ENCODE results near the gene ZCCHC2. TPM values are rescaled to one million over a fixed set of nuclear protein-coding genes. Genes with fewer than 3 reads are reported as not detected.

ZCCHC2 gene
- total RNA-seq, 1 experiment from 2014 or later = 12.4 TPM

GRCh38 chr18:62510789-62511188, 12.0 kb upstream of the ZCCHC2 start:
- Histone ChIP-seq H3K56ac (ENCODE audit: insufficient read length, low read depth, low read length) (no peak overlapping the region), H2BK20ac (ENCODE audit: low read depth, low read length, poor library complexity, severe bottlenecking) (no peak overlapping the region), H4K91ac (ENCODE audit: insufficient read length, low read depth, low read length) (no peak overlapping the region), H2AK5ac (ENCODE audit: insufficient read length, low read length) (no peak overlapping the region), H3K79me1 (ENCODE audit: insufficient read depth, low read depth, low read length, poor library complexity, severe bottlenecking) (no peaks in the 10 kb centered on the region), H3K18ac (ENCODE audit: insufficient read length, low read depth, low read length) (no peak overlapping the region), H4K8ac (replicated peaks; ENCODE audit: insufficient read length, low read depth, low read length) (no peak overlapping the region), H3K23ac (ENCODE audit: insufficient read length, low read depth, low read length) (no peak overlapping the region), H3K4me2 (ENCODE audit: insufficient read depth, insufficient read length, low read length) (no peak overlapping the region), H3K4me1 (ENCODE audit: insufficient read depth, low read length) (no peaks in the 10 kb centered on the region), H4K5ac (ENCODE audit: insufficient read length, low read depth, low read length) (no peak overlapping the region), H2BK15ac (ENCODE audit: low read depth, low read length) (no peak overlapping the region), H4K20me1 (ENCODE audit: control insufficient read depth, insufficient read depth, insufficient read length) (no peaks in the 10 kb centered on the region), H3K27ac (ENCODE audit: insufficient read length, low read depth, low read length) (no peak overlapping the region), H3K9me3 (ENCODE audit: control insufficient read depth, low read depth, low read length) (no peaks in the 10 kb centered on the region), H3K9ac (ENCODE audit: extremely low read depth, insufficient read length, low read length) (no peak overlapping the region), H3K27me3 (ENCODE audit: insufficient read depth, low read length) (no peaks in the 10 kb centered on the region), H3T11ph (ENCODE audit: low read length) (no peak overlapping the region), H2BK120ac (ENCODE audit: low read depth, low read length, poor library complexity, severe bottlenecking) (no peak overlapping the region), H3K4ac (ENCODE audit: low read depth, low read length) (no peak overlapping the region), H3K23me2 (ENCODE audit: insufficient read length, low read depth, low read length, poor library complexity, severe bottlenecking) (no peaks in the 10 kb centered on the region), H3K14ac (ENCODE audit: insufficient read depth, low read length) (no peak overlapping the region), H2AFZ (ENCODE audit: low read length) (no peak overlapping the region), H2BK12ac (ENCODE audit: insufficient read length, low read depth, low read length) (no peak overlapping the region), H3K79me2 (ENCODE audit: insufficient read depth, low read length) (no peaks in the 10 kb centered on the region), H2BK5ac (ENCODE audit: insufficient read length, low read length) (no peak overlapping the region)
- no peak for TF ChIP-seq CTCF (conservative IDR thresholded peaks at IDR 0.05)
- Mint-ChIP-seq H3K36me3 (ENCODE audit: insufficient read depth in 1 of 3, low read depth in 3 of 3) (peaks cover 0 to 12% (median 4%) of the 10 kb centered on the region in 3 experiments; a peak in 5 of 7 replicates), H3K9me3 (peaks cover 19 to 23% of the 10 kb centered on the region in 2 experiments), H3K27me3 (ENCODE audit: low read depth) (no peaks in the 10 kb centered on the region; the same call in 1 of the 2 replicates), H3K4me3 (no peak overlapping the region), H3K4me1 (peaks cover 2 to 3% of the 10 kb centered on the region in 2 experiments; a peak in 1 of 4 replicates), H3K27ac (no peak overlapping the region)
- DNase-seq = no peak
- no CpG with 5 or more reads among the region's 2 CpGs for WGBS (ENCODE audit: extremely low coverage, insufficient read length, low lambda C conversion rate)

All from H9 (cell line).